GM03348 (cell line): ENCODE measurements around the gene IQCF6.
"Not testable (repeated sequence)": the region's sequence is repeated elsewhere in the genome, so short reads cannot be mapped to it uniquely, and the experiment has no call there.

Source experiments
- DNase-seq: peaks from one replicate; pipeline ENCODE4 v3.0.0; 2012; ENCODE audit warnings: low spot score

The IQCF6 gene

GRCh38 chr3:51759203-51759602 is 19.8 kb downstream of the IQCF6 start:
- DNase-seq: no peak

- DNase-seq: not testable (repeated sequence)
Observed at GRCh38 chr3:51753763-51754750, 25.0 kb downstream of the IQCF6 start.

GRCh38 chr3:51751287-51751686 is 27.8 kb downstream of the IQCF6 start:
- DNase-seq: no peak

GRCh38 chr3:51750878-51751277 is 28.2 kb downstream of the IQCF6 start:
- no peak for DNase-seq

- no peak for DNase-seq
Observed at GRCh38 chr3:51748327-51748726, 30.7 kb downstream of the IQCF6 start.

- DNase-seq: no peak
Observed at GRCh38 chr3:51747840-51748239, 31.2 kb downstream of the IQCF6 start.

GRCh38 chr3:51742978-51743377 is 36.1 kb downstream of the IQCF6 start:
- DNase-seq: not testable (repeated sequence)

- DNase-seq: not testable (repeated sequence)
Observed at GRCh38 chr3:51742320-51742719, 36.7 kb downstream of the IQCF6 start.

GRCh38 chr3:51739110-51739509 is 39.9 kb downstream of the IQCF6 start:
- DNase-seq: no peak

GRCh38 chr3:51735950-51736349 is 43.1 kb downstream of the IQCF6 start:
- DNase-seq: no peak

GRCh38 chr3:51735039-51735438 is 44.0 kb downstream of the IQCF6 start:
- DNase-seq: no peak

- no peak for DNase-seq
Observed at GRCh38 chr3:51734572-51734907, 44.5 kb downstream of the IQCF6 start.

GRCh38 chr3:51733859-51734571 is 45.0 kb downstream of the IQCF6 start:
- no peak for DNase-seq

GRCh38 chr3:51729042-51729633 is 49.9 kb downstream of the IQCF6 start:
- DNase-seq: no peak
